NCI-H2171 (cell line): ENCODE data around the gene FOXO6.

Experiments used
- DNase-seq: peaks from one replicate; lab custom pipeline; 2025; lab: John Stamatoyannopoulos, UW

FOXO6 gene

GRCh38 chr1:41366455-41367287, 5.4 kb downstream of the FOXO6 start:
- DNase-seq: peak; percentile 93

- no peak for DNase-seq
Measured at GRCh38 chr1:41367288-41367642, 6.0 kb downstream of the FOXO6 start.

GRCh38 chr1:41368366-41368765, 7.1 kb downstream of the FOXO6 start:
- peak; percentile 93 for DNase-seq

GRCh38 chr1:41368801-41369200, 7.6 kb downstream of the FOXO6 start:
- no peak for DNase-seq

GRCh38 chr1:41369531-41369930, 8.3 kb downstream of the FOXO6 start:
- DNase-seq: no peak

GRCh38 chr1:41370225-41370624, 9.0 kb downstream of the FOXO6 start:
- no peak for DNase-seq

GRCh38 chr1:41370756-41371420, 9.7 kb downstream of the FOXO6 start:
- no peak for DNase-seq

- DNase-seq: peak; percentile 94
Measured at GRCh38 chr1:41371630-41372599, 10.7 kb downstream of the FOXO6 start.

GRCh38 chr1:41372600-41372993, 11.4 kb downstream of the FOXO6 start:
- DNase-seq: no peak

- DNase-seq: no peak
Measured at GRCh38 chr1:41373373-41373772, 12.1 kb downstream of the FOXO6 start.

GRCh38 chr1:41374711-41375110, 13.5 kb downstream of the FOXO6 start:
- DNase-seq: no peak

- DNase-seq: peak; percentile 25
Measured at GRCh38 chr1:41377397-41377796, 16.2 kb downstream of the FOXO6 start.

DNA sequence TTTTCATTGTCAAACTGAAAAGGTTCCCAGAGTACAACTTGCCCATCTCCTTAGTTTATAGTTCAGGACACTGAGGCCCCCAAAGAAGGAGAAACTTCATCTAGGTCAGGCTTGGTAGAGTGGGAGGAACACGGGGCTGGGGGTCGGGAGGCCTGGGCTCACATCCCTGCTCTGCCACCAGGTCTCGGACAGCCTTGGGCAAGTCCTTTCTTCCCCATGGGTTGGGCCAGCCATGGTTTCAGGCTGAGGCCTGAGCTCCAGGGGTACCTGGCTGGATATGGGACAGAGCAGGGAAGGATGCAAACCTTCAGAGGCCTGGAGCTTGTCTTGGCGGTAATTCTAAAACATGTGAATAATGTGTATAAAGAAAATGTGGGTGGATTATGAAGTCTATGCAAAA, 17.0 kb downstream of the FOXO6 start:
- DNase-seq: no peak

- peak; percentile 95 for DNase-seq
Measured at GRCh38 chr1:41378999-41379737, 17.9 kb downstream of the FOXO6 start.

DNA sequence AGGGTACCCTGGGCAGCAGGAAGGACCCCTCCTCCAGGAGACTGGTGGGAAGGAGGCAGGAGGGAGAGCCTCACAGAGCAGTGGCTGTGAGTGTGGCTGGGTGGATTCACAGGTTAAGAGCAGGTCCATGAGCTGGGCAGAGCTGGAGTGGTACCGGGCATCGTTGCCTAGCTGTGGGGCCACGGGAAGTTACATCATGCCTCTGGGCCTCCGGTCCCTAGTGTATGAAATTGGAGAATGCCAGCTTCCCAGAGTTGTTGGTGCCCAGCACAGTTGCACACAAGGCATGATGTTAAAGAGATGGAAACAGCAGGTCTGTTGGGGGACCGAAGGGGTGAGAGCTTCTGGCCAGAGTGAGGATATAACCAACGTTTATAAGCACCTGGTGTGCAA, 18.5 kb downstream of the FOXO6 start:
- peak; percentile 58 for DNase-seq

DNA sequence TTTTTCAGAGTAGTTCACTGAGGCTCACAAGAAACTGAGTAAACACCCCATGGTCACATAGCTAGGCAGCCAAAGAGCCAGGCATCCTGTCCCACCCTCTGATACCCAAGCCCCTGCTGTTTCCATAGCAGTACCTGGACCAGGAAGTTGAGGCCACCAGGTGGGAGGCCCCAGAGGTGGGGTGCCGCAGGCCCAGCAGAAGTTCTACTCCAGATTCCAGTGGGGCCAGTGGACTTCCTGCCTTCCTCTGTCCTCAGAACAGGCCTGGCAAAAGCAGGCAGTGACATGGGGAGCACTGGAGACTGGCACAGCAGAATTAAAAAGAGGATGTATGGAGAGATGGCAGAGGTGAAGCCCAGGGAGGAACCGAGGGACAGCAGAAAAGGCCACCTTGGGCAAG, 19.0 kb downstream of the FOXO6 start:
- no peak for DNase-seq

- DNase-seq: peak; percentile 79
Measured at GRCh38 chr1:41380979-41381691, 19.9 kb downstream of the FOXO6 start.

GRCh38 chr1:41381692-41382479, 20.7 kb downstream of the FOXO6 start:
- no peak for DNase-seq

GRCh38 chr1:41382480-41383090, 21.4 kb downstream of the FOXO6 start:
- DNase-seq: no peak
